Duodenal mucosa (tissue), 2 donors: Measurements from ENCODE around the gene UCN3.

Experiments used
- H3K27ac ChIP-seq: one replicate; pipeline ENCODE4 v1.7.0; 2013; ENCODE audit warnings: low read depth, low read length
- H3K27me3 ChIP-seq, 2 donors: one replicate each; pipeline ENCODE4 v1.7.0; 2013; ENCODE audit warnings: low read length in 2 of 2, control low read depth in 1 of 2; ENCODE audit not compliant: insufficient read depth in 2 of 2, control insufficient read depth in 1 of 2
- H3K36me3 ChIP-seq, 2 donors: one replicate each; pipeline ENCODE4 v1.7.0; 2013; ENCODE audit warnings: low read length in 2 of 2, control low read depth in 1 of 2; ENCODE audit not compliant: insufficient read depth in 2 of 2, control insufficient read depth in 1 of 2
- H3K4me1 ChIP-seq, 2 donors: one replicate each; pipeline ENCODE4 v1.7.0; 2013; ENCODE audit warnings: low read length in 2 of 2, control low read depth in 1 of 2; ENCODE audit not compliant: insufficient read depth in 2 of 2, control insufficient read depth in 1 of 2
- H3K4me3 ChIP-seq, 2 donors: one replicate each; pipeline ENCODE4 v1.7.0; 2013; ENCODE audit warnings: low read length in 2 of 2, low read depth in 1 of 2
- H3K9ac ChIP-seq, 2 donors: one replicate each; pipeline ENCODE4 v1.7.0; 2013; ENCODE audit warnings: low read length in 2 of 2, low read depth in 1 of 2
- H3K9me3 ChIP-seq, 2 donors: one replicate each; pipeline ENCODE4 v1.7.0; 2013; ENCODE audit warnings: low read length in 2 of 2, control low read depth in 1 of 2; ENCODE audit not compliant: control insufficient read depth in 1 of 2

The UCN3 gene

DNA sequence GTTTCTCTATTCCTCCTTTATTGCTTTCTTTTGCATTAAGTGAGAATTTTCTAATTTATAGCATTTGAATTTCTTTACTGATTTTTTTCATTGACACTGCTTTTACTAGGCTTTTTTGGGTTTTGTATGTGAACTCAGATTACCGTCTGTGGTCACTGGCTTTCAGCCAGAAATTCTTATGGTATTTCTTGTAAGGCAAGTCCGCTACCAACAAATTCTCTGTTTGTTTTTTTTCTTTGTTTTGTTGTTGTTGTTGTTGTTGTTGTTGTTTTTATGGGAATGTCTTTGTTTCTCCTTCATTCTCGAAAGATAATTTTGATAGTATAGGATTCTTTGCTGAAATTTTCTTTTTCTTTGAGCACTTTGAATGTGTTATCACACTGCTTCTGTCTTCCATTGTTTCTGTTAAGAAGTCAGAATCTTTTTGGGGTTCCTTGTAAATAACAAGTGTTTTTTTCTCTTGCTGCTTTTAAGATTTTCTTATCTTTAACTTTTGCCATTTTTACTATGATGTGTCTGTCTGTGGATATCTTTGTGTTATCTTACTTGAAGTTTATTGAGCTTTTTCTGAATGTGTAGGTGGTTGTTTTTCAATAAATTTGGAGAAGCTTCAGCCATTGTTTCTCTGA lies 54.8 kb downstream of the UCN3 start:
- Histone ChIP-seq H3K4me3 (no peak overlapping the region), H3K4me1 (no peaks in the 10 kb centered on the region), H3K27ac (no peak overlapping the region), H3K36me3 (no peaks in the 10 kb centered on the region), H3K9ac (no peak overlapping the region), H3K27me3 (no peaks in the 10 kb centered on the region), H3K9me3 (peaks cover 0 to 13% of the 10 kb centered on the region in 2 donors)

DNA sequence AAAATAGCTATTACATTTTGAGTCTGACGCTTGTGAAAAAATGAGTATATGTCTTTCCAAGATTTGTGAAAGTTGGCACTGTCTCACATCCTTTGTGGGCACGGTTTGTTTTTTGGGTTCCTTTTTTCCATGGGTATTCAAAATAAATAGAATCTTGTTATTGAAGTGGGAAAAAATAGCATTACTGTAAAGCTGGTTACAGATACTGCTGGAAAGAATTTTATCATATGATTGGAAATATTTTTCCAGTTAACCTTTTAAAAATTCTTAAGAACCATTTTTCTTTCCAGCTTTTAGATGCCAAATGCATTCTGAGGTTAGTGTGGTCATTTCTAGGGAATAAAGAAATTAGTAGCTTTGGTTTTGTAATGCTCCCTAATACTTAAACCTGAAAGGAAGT lies 59.0 kb downstream of the UCN3 start:
- no peak overlapping the region for H3K27ac ChIP-seq
- no peak overlapping the region for H3K4me3 ChIP-seq

More for the DNA sequence above, 59.0 kb downstream of the UCN3 start:
- no peaks in the 10 kb centered on the region for H3K4me1 ChIP-seq
- H3K9me3 ChIP-seq: peaks cover 0 to 7% of the 10 kb centered on the region in 2 donors
- no peak overlapping the region for H3K9ac ChIP-seq
- no peaks in the 10 kb centered on the region for H3K36me3 ChIP-seq
- no peaks in the 10 kb centered on the region for H3K27me3 ChIP-seq
